Stimulated activated CD8-positive, alpha-beta memory T cell treated with anti-CD3 and anti-CD28 coated beads, Interleukin-4, amount 100 ng/mL, for 4 hours (primary cell): ENCODE measurements around the gene WSCD2.

Experiments
- DNase-seq, 2 donors: peaks; one replicate each; pipeline ENCODE4 v3.0.0-alpha.2; 2020; ENCODE audit warnings: low read depth in 2 of 2, low spot score in 1 of 2

Gene WSCD2

GRCh38 chr12:108126990-108127501 is 2.0 kb upstream of the WSCD2 start:
- DNase-seq = no peak

- no peak for DNase-seq
Measured at GRCh38 chr12:108127654-108128053, 1.4 kb upstream of the WSCD2 start.

GRCh38 chr12:108128221-108129016 is 669 bp upstream of the WSCD2 start:
- no peak for DNase-seq

GRCh38 chr12:108131035-108131434 is 1.9 kb downstream of the WSCD2 start:
- no peak for DNase-seq

- no peak for DNase-seq
Measured at GRCh38 chr12:108131657-108132126, 2.6 kb downstream of the WSCD2 start.

- DNase-seq = no peak
Measured at GRCh38 chr12:108133482-108133881, 4.4 kb downstream of the WSCD2 start.

GRCh38 chr12:108134744-108135143 is 5.7 kb downstream of the WSCD2 start:
- no peak for DNase-seq

- no peak for DNase-seq
Measured at GRCh38 chr12:108135627-108136026, 6.5 kb downstream of the WSCD2 start.

- no peak for DNase-seq
Measured at GRCh38 chr12:108136697-108137096, 7.6 kb downstream of the WSCD2 start.

GRCh38 chr12:108139454-108139853 is 10.4 kb downstream of the WSCD2 start:
- DNase-seq = no peak

- DNase-seq = no peak
Measured at GRCh38 chr12:108140501-108140900, 11.4 kb downstream of the WSCD2 start.

- no peak for DNase-seq
Measured at GRCh38 chr12:108141600-108142130, 12.6 kb downstream of the WSCD2 start.

GRCh38 chr12:108143144-108143543 is 14.1 kb downstream of the WSCD2 start:
- no peak for DNase-seq

- no peak for DNase-seq
Measured at GRCh38 chr12:108144080-108144479, 15.0 kb downstream of the WSCD2 start.

- no peak for DNase-seq
Measured at GRCh38 chr12:108145011-108145410, 15.9 kb downstream of the WSCD2 start.

- no peak for DNase-seq
Measured at GRCh38 chr12:108146035-108146893, 17.2 kb downstream of the WSCD2 start.

- no peak for DNase-seq
Measured at GRCh38 chr12:108147279-108147678, 18.2 kb downstream of the WSCD2 start.

GRCh38 chr12:108148521-108149074 is 19.5 kb downstream of the WSCD2 start:
- no peak for DNase-seq

GRCh38 chr12:108150436-108150835 is 21.3 kb downstream of the WSCD2 start:
- DNase-seq = no peak

GRCh38 chr12:108151533-108152169 is 22.6 kb downstream of the WSCD2 start:
- DNase-seq = no peak

- no peak for DNase-seq
Measured at GRCh38 chr12:108152170-108152538, 23.1 kb downstream of the WSCD2 start.
